Measurements from ENCODE around the gene SH2D4B.

Gene SH2D4B

DNA sequence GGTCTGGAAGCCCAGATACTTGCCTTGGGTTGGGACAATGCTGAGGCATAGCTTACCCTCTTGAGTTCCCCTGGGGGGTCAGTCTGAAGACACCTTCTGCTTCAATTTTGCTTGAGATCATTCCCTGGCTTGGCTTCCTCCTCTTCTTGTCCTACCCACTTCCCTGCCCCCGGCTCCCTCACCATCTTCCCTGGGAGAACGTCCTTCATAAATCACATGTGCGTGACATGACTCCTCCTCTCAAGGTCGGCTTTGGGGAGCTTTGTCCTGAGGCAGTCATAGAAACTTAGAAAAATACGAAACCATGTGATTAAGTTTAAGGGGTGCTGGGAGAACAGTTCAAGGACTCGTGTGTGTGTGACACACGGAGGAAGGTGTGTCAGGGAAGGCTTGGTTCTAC, 122.6 kb downstream of the SH2D4B start:
- no peak overlapping the region for H3K27ac ChIP-seq
- TF ChIP-seq, protein P1, sequence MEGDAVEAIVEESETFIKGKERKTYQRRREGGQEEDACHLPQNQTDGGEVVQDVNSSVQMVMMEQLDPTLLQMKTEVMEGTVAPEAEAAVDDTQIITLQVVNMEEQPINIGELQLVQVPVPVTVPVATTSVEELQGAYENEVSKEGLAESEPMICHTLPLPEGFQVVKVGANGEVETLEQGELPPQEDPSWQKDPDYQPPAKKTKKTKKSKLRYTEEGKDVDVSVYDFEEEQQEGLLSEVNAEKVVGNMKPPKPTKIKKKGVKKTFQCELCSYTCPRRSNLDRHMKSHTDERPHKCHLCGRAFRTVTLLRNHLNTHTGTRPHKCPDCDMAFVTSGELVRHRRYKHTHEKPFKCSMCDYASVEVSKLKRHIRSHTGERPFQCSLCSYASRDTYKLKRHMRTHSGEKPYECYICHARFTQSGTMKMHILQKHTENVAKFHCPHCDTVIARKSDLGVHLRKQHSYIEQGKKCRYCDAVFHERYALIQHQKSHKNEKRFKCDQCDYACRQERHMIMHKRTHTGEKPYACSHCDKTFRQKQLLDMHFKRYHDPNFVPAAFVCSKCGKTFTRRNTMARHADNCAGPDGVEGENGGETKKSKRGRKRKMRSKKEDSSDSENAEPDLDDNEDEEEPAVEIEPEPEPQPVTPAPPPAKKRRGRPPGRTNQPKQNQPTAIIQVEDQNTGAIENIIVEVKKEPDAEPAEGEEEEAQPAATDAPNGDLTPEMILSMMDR (IDR thresholded peaks at IDR 0.05): no peak
- no peak overlapping the region for H3K4me3 ChIP-seq
- DNase-seq (ENCODE audit: low spot score): no peak

DNA sequence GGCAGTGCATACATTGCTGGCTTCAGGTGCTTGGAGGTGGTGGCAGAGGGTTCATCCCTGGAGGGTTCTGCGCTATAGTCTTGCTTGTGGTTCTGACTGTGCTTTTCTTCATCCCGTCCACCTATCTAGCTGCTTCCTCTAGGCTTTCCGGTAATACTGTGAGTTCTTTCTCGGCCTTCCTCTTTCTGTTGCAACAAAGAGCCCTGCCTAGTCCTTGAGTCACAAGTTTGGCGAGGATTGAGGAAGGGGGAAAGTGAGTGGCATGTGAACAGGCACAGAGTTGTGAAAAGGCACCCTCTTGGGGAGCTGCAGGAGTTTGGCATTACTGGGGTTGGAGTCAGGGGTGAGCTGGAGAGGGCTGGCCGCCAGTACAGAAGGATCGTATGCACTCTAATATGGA, 123.0 kb downstream of the SH2D4B start:
- TF ChIP-seq, protein P1 (IDR thresholded peaks at IDR 0.05): no peak
- H3K27ac ChIP-seq: no peak overlapping the region
- DNase-seq (ENCODE audit: low spot score): no peak
- H3K4me3 ChIP-seq: no peak overlapping the region

DNA sequence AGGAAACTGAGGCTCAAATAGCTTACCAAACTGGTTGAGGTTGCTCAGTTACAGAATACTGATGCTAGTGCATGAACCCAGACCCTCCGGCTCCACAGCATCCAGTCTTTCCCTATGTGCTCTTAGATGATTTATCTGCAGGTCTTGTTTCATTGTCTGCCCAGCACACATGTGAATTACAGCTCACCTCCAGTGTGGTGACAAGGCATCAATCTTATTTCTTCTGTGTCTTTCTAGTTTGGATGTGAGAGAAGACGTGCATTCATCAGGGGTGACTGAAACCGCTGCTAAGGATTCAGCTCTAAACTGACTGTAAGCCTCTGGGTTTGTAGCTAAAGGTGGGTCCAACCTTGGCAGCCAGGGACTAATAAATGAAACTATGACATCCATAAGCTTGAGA, 123.8 kb downstream of the SH2D4B start:
- DNase-seq (ENCODE audit: low spot score): no peak
- TF ChIP-seq, protein P1 (IDR thresholded peaks at IDR 0.05): no peak
- Histone ChIP-seq H3K4me3 (no peak overlapping the region), H3K27ac (no peak overlapping the region)

DNA sequence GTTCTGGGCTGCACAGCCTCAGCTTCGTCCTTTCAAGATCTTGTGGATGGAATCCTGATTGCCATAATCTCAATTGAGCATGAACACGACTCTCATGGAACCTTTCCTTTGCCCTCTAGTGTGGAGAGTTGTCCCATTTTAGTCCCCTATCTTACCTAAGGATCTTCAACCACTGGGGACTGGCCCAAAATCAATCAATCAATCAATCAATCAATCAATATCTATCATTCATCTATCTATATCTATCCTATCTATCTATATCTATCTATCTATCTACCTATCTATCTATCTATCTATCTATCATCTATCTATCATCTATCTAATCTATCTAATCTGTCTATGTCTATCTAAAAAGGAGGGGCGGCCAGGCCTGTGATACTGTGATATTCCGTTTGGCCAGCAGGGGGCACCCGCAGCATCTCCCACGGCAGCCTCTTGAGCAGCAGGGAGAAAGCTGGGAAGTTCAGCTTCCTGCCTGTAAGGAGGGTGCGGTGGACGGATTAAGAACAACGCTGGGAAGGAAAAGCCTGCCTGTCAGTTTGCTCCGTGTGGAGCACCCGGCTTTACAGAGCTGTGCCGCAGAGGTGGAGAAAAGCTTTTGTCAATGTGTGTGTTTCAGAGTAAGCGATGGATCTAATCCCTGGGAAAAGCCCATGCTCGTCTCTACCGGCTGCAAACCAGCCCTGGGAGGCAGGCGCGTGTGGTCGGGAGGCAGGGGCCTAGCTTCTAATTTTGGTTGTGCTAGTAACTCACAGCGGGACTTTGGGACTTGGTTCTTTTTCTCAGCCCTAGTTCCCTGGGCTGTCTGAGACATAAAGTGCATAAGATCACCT, 124.9 kb downstream of the SH2D4B start:
- Histone ChIP-seq H3K4me3 (peak overlapping the region; percentile 62), H3K27ac (peak overlapping the region; percentile 21 to 79)
- TF ChIP-seq, protein P1 (IDR thresholded peaks at IDR 0.05): peak; percentile 67
- peak; percentile 79 for DNase-seq (ENCODE audit: low spot score)

DNA sequence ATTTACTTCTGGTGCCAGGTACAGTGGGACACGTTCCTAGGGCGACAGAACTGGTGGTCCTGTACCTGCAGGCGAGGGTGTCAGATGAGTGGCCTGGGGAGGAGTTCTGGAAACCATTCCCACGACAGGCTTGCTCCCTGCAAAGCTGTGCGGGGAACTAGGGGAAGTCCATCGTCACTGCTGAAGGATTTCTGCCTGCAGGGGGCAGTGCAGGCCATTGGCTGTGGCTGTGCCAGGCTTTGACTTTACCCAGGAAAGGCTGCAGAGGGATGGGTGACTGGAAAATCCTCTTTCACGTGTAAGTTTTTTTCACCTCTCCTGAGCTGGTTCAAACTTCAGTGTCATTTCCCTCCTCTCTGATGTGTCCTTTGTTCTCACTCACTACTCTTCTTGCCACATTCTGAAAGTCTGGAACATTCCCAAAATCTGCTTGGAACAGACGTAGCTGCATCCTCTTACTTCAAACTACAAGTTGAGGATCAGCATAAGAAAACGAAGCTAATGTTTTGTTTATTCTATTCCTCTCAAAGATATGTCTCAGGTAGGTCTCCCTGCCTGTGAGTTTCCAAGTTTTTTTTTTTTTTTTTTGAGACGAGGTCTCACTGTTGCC, 126.5 kb downstream of the SH2D4B start:
- no peak for DNase-seq (ENCODE audit: low spot score)
- H3K27ac ChIP-seq: no peak overlapping the region
- TF ChIP-seq, protein P1 (IDR thresholded peaks at IDR 0.05): peak; percentile 83
- no peak overlapping the region for H3K4me3 ChIP-seq

DNA sequence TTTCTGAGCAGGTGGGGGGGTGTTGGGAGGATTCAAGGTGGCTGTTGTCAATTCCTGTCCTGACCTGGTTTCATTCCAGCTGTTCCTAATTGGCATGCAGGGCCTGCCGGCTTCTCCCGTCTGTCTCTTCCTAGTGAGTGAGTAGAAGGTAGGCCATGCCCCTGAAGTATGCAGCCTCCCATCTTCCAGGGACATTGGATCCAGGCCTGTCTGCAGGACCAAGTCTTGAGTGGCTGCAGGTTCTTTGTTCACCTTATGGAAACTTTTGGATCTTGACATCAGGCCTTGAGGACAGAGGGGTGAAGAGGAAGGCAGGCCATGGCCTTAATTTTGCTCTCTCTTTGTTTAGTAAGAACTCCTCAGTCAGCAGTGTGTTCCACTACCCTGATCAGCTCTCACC, 131.8 kb downstream of the SH2D4B start:
- Histone ChIP-seq H3K27ac (no peak overlapping the region), H3K4me3 (no peak overlapping the region)
- TF ChIP-seq, protein P1 (IDR thresholded peaks at IDR 0.05): no peak
- DNase-seq (ENCODE audit: low spot score): no peak

DNA sequence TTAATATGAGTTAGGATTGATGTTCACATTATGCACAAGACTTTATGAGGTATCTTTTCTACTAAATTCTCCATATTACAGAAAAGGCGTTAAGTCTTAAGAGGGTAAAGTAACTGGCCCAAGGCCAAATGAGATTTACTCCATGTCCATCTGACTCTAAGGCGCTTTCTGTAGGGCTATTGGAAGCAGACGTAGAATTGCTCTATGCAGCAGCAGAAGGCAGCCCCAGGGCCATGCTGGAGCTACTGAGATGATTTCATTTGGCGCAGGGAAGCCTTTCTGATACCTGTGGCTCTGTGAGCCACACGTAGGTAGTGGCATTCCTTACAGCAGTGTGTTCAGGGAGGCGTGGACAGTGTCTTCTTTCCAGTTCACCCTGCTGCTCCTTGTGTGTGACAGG, 133.1 kb downstream of the SH2D4B start:
- no peak for DNase-seq (ENCODE audit: low spot score)
- no peak overlapping the region for H3K4me3 ChIP-seq
- H3K27ac ChIP-seq: no peak overlapping the region
- TF ChIP-seq, protein P1 (IDR thresholded peaks at IDR 0.05): no peak

Data from coronary artery (tissue), 2 donors.